Epithelial cell of proximal tubule (primary cell): Measurements from ENCODE around the gene DACH1. TPM values are rescaled to one million over a fixed set of nuclear protein-coding genes. Genes with fewer than 3 reads are reported as not detected.

Experiments used
- DNase-seq: peaks from one replicate; pipeline ENCODE4 v3.0.0-alpha.2; 2011; ENCODE audit warnings: low read depth
- H3K4me3 ChIP-seq: 2 replicates; pipeline ENCODE4 v1.5.1; 2011; ENCODE audit warnings: low read depth, mild to moderate bottlenecking, low read length
- total RNA-seq: library from RNA; depleted of rRNA; stranded (reverse); fragments of >200 nt; gene quantifications from 2 replicates; pipeline ENCODE4 v1.2.3, GENCODE V29; 2015
- TF ChIP-seq, protein P1 (sequence below): conservative IDR thresholded peaks from 2 replicates; pipeline ENCODE4 v1.5.1; 2012; ENCODE audit warnings: low read depth, mild to moderate bottlenecking, low read length

The DACH1 gene
- total RNA-seq, 1 donor from 2014 or later, result 0.86 TPM

- TF ChIP-seq, protein P1, sequence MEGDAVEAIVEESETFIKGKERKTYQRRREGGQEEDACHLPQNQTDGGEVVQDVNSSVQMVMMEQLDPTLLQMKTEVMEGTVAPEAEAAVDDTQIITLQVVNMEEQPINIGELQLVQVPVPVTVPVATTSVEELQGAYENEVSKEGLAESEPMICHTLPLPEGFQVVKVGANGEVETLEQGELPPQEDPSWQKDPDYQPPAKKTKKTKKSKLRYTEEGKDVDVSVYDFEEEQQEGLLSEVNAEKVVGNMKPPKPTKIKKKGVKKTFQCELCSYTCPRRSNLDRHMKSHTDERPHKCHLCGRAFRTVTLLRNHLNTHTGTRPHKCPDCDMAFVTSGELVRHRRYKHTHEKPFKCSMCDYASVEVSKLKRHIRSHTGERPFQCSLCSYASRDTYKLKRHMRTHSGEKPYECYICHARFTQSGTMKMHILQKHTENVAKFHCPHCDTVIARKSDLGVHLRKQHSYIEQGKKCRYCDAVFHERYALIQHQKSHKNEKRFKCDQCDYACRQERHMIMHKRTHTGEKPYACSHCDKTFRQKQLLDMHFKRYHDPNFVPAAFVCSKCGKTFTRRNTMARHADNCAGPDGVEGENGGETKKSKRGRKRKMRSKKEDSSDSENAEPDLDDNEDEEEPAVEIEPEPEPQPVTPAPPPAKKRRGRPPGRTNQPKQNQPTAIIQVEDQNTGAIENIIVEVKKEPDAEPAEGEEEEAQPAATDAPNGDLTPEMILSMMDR, result no peak
- H3K4me3 ChIP-seq, result no peak overlapping the region
- DNase-seq, result no peak
Observed at GRCh38 chr13:71722206-71722605, 144.8 kb downstream of the DACH1 start.

DNA sequence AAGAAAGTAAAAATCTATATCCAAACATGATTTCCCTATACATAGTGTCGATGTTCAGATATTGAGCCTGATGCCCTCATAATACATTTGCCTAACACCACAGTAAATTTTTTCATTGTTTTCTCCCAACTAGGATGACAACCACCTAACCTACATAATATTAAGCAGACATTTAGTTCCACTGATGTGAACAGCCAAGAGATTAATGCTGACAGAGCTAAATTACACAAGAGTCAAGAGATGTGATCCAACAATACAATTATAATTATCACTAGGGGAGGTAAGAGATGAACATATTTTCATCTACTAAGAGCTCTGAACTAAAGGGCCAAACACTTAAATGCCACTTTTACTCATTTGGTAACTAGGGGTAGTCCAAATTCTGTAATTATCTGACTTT, 145.9 kb downstream of the DACH1 start:
- no peak for DNase-seq
- TF ChIP-seq, protein P1, result no peak
- no peak overlapping the region for H3K4me3 ChIP-seq

- DNase-seq, result no peak
- no peak overlapping the region for H3K4me3 ChIP-seq
- TF ChIP-seq, protein P1, result no peak
Observed at GRCh38 chr13:71718931-71719330, 148.1 kb downstream of the DACH1 start.

- no peak for DNase-seq
- no peak overlapping the region for H3K4me3 ChIP-seq
- TF ChIP-seq, protein P1, result no peak
Observed at GRCh38 chr13:71714802-71715375, 152.1 kb downstream of the DACH1 start.

- H3K4me3 ChIP-seq, result no peak overlapping the region
- TF ChIP-seq, protein P1, result no peak
- no peak for DNase-seq
Observed at GRCh38 chr13:71712988-71713653, 153.9 kb downstream of the DACH1 start.

- H3K4me3 ChIP-seq, result no peak overlapping the region
- TF ChIP-seq, protein P1, result no peak
- DNase-seq, result no peak
Observed at GRCh38 chr13:71704656-71705055, 162.3 kb downstream of the DACH1 start.

GRCh38 chr13:71703138-71703537, 163.9 kb downstream of the DACH1 start:
- TF ChIP-seq, protein P1, result no peak
- no peak overlapping the region for H3K4me3 ChIP-seq
- DNase-seq, result no peak
